GM19397 (cell line): ENCODE data around the gene PDSS1.
"Not testable (repeated sequence)": the region's sequence is repeated elsewhere in the genome, so short reads cannot be mapped to it uniquely, and the experiment has no call there.

Source experiments
- ATAC-seq: cut with Tn5 transposase; IDR thresholded peaks from one replicate; pipeline ENCODE4 v1.9.1; 2021; ENCODE audit warnings: mild to moderate bottlenecking, moderate library complexity; ENCODE audit not compliant: unreplicated experiment

PDSS1 gene

DNA sequence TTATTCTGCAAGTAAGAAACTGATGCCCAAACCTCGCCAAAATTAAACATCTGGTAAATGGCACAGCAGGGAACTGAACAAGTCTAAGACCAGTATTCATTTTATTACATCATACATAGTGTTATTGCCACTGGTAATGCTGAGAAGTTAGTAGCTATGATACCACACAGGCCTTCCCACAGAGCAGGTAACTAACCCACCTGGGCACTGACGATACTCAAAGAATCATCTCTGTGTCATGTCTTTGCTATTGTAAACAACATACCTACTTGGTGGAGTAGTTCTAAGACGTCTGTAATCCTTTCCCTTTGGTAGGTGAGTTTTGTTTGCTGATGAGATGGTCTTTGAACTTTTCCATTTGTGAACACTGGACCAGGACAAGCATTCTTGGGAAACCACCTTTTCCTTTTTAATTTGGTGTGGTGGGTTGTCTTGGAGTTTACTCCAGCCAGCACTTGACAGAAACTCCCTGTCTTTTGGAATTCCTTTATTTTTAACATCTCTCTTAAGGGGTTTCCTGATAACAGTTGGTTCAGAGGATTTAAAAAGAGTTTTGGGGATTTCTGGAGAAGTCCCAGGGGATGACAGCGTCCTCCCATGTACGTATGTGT, 40.9 kb downstream of the PDSS1 start:
- ATAC-seq = no peak

GRCh38 chr10:26739071-26739631, 41.6 kb downstream of the PDSS1 start:
- ATAC-seq = peak; percentile 44

DNA sequence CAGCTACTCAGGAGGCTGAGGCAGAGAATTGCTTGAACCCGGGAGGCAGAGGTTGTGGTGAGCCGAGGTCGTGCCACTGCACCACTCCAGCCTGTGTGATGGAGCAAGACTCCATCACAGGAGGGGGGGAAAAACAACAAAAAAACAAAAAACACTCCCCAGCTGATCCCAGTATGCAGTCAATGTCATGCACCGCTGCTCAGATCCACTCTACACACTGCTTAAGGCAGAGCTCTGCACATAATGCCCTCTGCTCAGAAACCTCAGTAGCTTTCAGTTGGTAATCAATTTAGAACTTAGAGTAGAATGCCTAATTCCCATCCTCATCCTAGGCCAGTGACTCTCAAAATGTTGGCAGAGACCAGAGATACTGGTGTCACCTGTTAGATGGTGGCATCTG, 43.9 kb downstream of the PDSS1 start:
- ATAC-seq = no peak

DNA sequence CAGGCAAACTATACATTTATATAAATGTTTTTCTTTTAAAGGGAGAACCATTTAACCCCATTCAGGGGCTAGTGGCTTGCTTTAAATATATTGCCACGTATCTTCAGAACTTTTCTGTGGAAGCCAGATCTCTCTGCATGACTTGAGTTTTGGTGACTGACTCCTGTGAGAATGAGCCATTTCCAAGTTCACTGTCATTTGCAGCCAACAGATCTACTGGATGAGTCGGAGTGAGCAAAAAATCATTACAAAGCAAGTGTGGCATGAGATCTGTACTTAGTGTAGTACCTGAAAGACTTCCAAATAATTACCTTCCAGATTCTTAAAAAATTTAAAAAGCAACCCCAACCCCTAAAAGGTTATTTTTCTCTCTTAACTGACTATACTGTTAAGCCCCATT, 45.6 kb downstream of the PDSS1 start:
- ATAC-seq = no peak

DNA sequence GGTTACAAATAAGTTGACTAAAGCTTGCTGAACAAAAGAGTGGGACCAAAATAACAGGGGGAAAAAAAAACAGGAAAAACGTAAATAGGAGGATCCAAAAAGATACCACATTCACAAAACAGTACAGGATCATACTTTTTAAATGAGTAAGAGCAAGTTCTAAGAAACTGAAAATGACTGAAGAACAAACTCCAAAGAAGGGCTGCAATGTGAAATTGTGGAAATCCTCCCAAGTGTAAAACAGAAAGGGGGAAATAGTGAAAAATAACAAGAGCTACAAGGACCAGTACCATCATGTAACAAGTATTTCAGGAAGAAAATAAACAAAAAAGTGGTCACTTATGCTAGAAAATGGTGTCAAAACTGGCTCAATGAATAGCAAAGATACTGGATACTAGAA, 46.3 kb downstream of the PDSS1 start:
- no peak for ATAC-seq

- no peak for ATAC-seq
Observed at GRCh38 chr10:26746061-26746460, 48.6 kb downstream of the PDSS1 start.

- peak; percentile 94 for ATAC-seq
Observed at GRCh38 chr10:26755443-26755903, 58.0 kb downstream of the PDSS1 start.

- ATAC-seq = no peak
Observed at GRCh38 chr10:26759008-26759407, 61.5 kb downstream of the PDSS1 start.

DNA sequence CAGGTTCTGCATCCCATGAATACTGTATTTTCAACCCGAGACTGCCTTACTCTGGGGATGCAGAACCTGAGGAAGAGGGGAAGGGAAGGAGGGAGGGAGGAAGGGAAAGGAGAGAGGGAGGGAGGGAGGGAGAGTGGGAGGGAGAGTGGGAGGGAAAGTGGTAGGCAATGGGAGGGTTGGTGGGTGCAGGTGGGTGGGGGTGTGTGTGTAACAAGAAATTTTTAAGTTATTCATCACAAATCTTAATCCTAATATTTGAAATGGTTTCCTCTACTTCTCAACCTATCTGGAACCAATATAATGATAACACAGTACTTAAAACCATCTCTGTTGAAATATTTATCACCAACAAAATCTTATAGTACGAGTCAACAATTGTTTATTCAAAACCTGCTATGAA, 68.0 kb downstream of the PDSS1 start:
- no peak for ATAC-seq

- no peak for ATAC-seq
Observed at GRCh38 chr10:26770069-26770468, 72.6 kb downstream of the PDSS1 start.

GRCh38 chr10:26773633-26774032, 76.1 kb downstream of the PDSS1 start:
- no peak for ATAC-seq

GRCh38 chr10:26776258-26776657, 78.8 kb downstream of the PDSS1 start:
- ATAC-seq = no peak

- no peak for ATAC-seq
Observed at GRCh38 chr10:26777686-26778085, 80.2 kb downstream of the PDSS1 start.

DNA sequence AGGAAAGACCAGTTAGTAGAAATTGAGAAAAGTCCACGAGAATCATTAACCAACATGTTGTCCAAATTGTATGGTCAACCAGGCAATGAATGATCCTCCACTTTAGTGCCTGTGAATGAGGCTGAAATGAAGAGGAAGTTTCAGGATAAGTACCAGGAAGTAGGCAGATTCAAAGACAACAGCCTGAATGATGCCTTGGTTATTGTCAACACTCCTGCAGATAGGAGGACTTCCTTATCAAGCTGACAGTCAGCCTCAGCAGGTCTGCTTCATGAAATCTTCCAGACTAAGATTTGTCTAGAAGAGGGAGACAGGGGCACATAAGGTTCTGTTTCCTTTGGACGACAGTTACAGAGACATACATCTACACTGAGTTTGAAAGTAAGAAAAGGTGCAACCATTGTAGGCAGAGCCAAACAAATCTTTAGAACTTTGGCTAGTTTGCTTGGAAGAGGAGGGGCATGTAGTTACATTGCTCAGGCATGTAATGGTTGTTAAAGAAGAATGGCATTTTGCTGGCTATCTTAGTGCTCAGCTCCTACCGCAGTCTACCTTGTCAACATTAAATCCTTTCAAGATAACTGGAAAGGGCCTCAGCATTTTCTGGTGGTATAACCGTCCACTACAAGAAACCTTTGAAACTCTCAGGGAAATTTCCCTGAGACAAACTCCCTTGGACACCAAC, 81.8 kb downstream of the PDSS1 start:
- no peak for ATAC-seq

DNA sequence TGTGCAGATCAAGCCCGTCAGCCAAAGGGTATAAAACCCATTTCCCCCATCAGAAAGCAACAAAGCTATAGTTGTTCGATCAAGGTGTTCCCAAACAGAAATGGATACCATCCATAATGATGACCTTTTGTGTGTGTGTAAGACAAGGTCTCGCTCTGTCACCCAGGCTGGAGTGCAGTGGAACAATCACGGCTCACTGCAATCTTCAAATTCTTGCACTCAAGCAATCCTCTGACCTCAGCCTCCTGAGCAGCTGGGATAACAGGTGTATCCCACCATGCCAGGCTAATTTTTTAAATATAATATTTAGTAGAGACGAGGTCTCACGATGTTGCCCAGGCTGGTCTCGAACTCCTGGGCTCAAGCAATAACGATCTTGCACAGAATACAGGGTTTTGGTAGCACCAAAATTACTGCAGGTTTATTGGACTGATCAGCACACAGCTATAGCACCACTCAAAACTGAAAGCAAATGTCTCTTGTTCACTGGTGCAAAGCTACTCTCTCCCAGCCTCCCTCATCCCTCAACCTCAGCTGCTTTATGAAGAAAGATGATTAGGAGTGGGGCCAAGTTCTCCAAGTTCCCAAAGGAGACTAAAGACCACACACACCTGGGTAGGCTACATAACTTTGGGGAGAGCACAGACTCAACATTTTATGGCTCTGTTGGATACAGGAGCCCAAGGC, 82.7 kb downstream of the PDSS1 start:
- ATAC-seq = no peak

- ATAC-seq = peak; percentile 62
Observed at GRCh38 chr10:26780793-26781601, 83.5 kb downstream of the PDSS1 start.

GRCh38 chr10:26781797-26782196, 84.3 kb downstream of the PDSS1 start:
- ATAC-seq = peak; percentile 8

DNA sequence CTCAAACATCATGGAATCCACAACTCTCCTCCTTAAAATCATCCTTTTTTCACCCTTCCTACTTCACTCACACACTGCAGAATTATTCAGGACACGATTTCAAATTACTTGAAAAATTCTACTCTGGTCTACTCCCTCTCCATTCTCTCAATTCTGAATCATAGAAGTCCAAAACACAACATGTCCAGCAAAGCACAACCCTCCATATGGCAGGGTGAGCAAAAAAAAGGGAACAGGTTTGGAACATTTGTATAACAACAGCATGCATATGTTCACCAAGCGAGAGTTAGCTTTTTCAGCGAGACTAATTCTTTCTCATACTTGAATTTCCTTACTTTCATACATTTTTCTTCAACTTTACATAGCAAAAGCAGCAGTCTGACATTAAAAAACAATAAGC, 89.9 kb downstream of the PDSS1 start:
- ATAC-seq = no peak

DNA sequence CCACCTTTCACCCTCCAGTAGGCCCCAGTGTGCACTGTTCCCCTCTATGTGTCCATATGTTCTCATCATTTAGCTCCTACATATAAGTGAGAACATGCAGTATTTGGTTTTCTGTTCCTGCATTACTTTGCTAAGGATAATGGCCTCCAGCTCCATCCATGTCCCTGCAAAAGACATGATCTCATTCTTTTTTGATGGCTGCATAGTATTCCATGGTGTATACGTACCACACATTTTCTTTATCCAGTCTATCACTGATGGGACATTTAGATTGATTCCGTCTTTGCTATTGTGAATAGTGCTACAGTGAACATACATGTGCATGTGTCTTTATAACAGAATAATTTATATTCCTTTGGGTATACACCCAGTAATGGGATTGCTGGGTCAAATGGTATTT, 92.3 kb downstream of the PDSS1 start:
- not testable (repeated sequence) for ATAC-seq

- ATAC-seq = no peak
Observed at GRCh38 chr10:26790221-26790995, 92.9 kb downstream of the PDSS1 start.
